ENCODE results near the gene EML6. TPM values are rescaled to one million over a fixed set of nuclear protein-coding genes. Genes with fewer than 3 reads are reported as not detected.

The EML6 gene
- total and polyA plus RNA-seq, 2 of the 8 experiments (the other 6 are each of a cell fraction or from before 2014, with no cell fraction given), result 1.2 to 1.6 TPM

DNA sequence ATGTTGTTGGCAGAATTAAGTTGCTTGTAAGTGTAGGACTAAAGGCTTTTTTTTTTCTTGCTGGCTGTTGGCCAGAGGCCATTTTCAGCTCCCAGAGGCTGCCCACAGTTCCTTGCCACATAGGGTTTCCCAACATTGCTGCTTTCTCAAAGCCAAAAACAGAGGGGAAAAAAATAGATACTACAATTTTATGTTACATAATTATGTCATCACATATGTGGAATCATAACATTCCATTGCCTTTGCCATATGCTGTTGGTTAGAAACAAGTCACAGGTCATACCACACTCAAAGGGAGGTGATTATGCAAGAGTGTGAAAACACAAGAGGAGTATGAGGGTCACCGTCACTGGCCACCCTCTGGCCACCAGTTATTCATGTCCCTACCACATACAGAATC is 172.3 kb downstream of the EML6 start:
- H3K79me2 ChIP-seq (ENCODE audit: control insufficient read depth in 1 of 2, insufficient read depth in 2 of 2, low read length in 2 of 2), result no peaks in the 10 kb centered on the region
- H3K23ac ChIP-seq (ENCODE audit: insufficient read length), result no peak overlapping the region
- ChIA-PET CTCF (ENCODE audit: partially characterized antibody) (interaction anchor here (0.9 kb wide), 1 partner anchor 280 kb away, joined by 3 read pairs; no protein-coding TSS in a partner anchor), POLR2A (ENCODE audit: partially characterized antibody) (no interaction called here)
- no peak overlapping the region for H3K27ac ChIP-seq (ENCODE audit: low read depth, low read length)
- H3K9me3 ChIP-seq (ENCODE audit: insufficient read depth in 2 of 2, low read depth in 1 of 2, low read length in 1 of 2), result no peaks in the 10 kb centered on the region
- no peak overlapping the region for H2BK20ac ChIP-seq (ENCODE audit: low read length)
- FAIRE-seq (no peak), DNase-seq (ENCODE audit: low read depth in 1 of 2, low spot score in 2 of 2) (no peak)
- TF ChIP-seq SP2 (IDR thresholded peaks at IDR 0.05; ENCODE audit: low read length), result no peak
- no peak overlapping the region for H2BK12ac ChIP-seq (ENCODE audit: low read depth, low read length)
- no peak overlapping the region for H2BK15ac ChIP-seq (ENCODE audit: low read length)
- H3K23me2 ChIP-seq (ENCODE audit: low read depth, low read length), result no peaks in the 10 kb centered on the region
- H4K20me1 ChIP-seq (replicated peaks in 1 of 2; ENCODE audit: control insufficient read depth in 1 of 2, insufficient read depth in 2 of 2, low read length in 2 of 2), result no peaks in the 10 kb centered on the region
- H4K5ac ChIP-seq (ENCODE audit: insufficient read length, low read depth, low read length), result no peak overlapping the region
- no peak overlapping the region for H3K4ac ChIP-seq (replicated peaks; ENCODE audit: insufficient read length, low read depth, low read length)
- H3K27me3 ChIP-seq (replicated peaks in 1 of 4; ENCODE audit: control insufficient read depth in 3 of 4, extremely low read depth in 1 of 4, insufficient read depth in 3 of 4, low read length in 3 of 4), result no peaks in the 10 kb centered on the region
- H2BK5ac ChIP-seq (ENCODE audit: low read depth, low read length), result no peak overlapping the region
- H4K91ac ChIP-seq (replicated peaks; ENCODE audit: insufficient read length, low read length), result no peak overlapping the region
- H3K36me3 ChIP-seq (ENCODE audit: control insufficient read depth in 2 of 4, insufficient read depth in 4 of 4, low read length in 3 of 4), result no peaks in the 10 kb centered on the region
- no peak overlapping the region for H3K18ac ChIP-seq (ENCODE audit: extremely low read depth, low read length)
- no peak overlapping the region for H3K4me3 ChIP-seq (ENCODE audit: extremely low read depth in 1 of 4, insufficient read depth in 2 of 4, low read depth in 3 of 4, low read length in 4 of 4)
- H2BK120ac ChIP-seq (replicated peaks; ENCODE audit: low read depth, low read length), result no peak overlapping the region
- H2AK5ac ChIP-seq (ENCODE audit: low read depth, low read length), result no peak overlapping the region
- H3K4me2 ChIP-seq (ENCODE audit: insufficient read depth in 1 of 2, low read depth in 2 of 2, low read length in 2 of 2), result no peak overlapping the region
- no peaks in the 10 kb centered on the region for H3K4me1 ChIP-seq (replicated peaks in 1 of 4; ENCODE audit: control insufficient read depth in 3 of 4, insufficient read depth in 4 of 4, low read length in 3 of 4)
- H2AFZ ChIP-seq (ENCODE audit: low read length), result no peak overlapping the region
- H4K8ac ChIP-seq (ENCODE audit: extremely low read depth, insufficient read depth, low read length), result no peak overlapping the region
- H3K9ac ChIP-seq (replicated peaks in 1 of 4; ENCODE audit: extremely low read depth in 1 of 4, low read depth in 3 of 4, low read length in 3 of 4), result no peak overlapping the region
- H3K56ac ChIP-seq (replicated peaks; ENCODE audit: insufficient read length, low read depth, low read length), result no peak overlapping the region
- 83% methylated on average over 1 of the region's 1 CpG; no CpG with 5 or more reads in 1 of the 2 experiments for WGBS, 2 experiments (ENCODE audit: extremely low coverage in 1 of 2, insufficient coverage in 1 of 2, insufficient read length in 1 of 2, insufficient replicate concordance in 2 of 2, low coverage in 1 of 2, low lambda C conversion rate in 2 of 2, missing lambda C conversion rate in 1 of 2)
- no peaks in the 10 kb centered on the region for H3K79me1 ChIP-seq (ENCODE audit: low read depth, low read length)
- H3K14ac ChIP-seq (ENCODE audit: insufficient read length), result no peak overlapping the region
